Fibroblast of the aortic adventitia (primary cell): Measurements from ENCODE around the gene RFT1. TPM values are rescaled to one million over a fixed set of nuclear protein-coding genes. Genes with fewer than 3 reads are reported as not detected.
A peak's percentile ranks its signal among the peaks of the same experiment; 100 is the strongest.

Experiments
- DNase-seq: peaks from one replicate; pipeline ENCODE4 v3.0.0-alpha.2; 2010; ENCODE audit warnings: low read depth
- H3K4me3 ChIP-seq: 2 replicates; pipeline ENCODE4 v1.5.1; 2011; ENCODE audit warnings: low read depth, mild to moderate bottlenecking, control low read depth, low read length, moderate library complexity
- total RNA-seq: library from RNA; depleted of rRNA; stranded (reverse); fragments of >200 nt; gene quantifications from 2 replicates; pipeline ENCODE4 v1.2.3, GENCODE V29; 2012; ENCODE audit warnings: low replicate concordance
- TF ChIP-seq, protein P1 (sequence below): IDR thresholded peaks from 2 replicates; pipeline ENCODE4 v1.5.1; 2011; ENCODE audit warnings: mild to moderate bottlenecking, low read length, control low read depth, inconsistent platforms; ENCODE audit not compliant: insufficient read depth

Gene RFT1
- total RNA-seq, 1 donor, result 15.4 TPM

DNA sequence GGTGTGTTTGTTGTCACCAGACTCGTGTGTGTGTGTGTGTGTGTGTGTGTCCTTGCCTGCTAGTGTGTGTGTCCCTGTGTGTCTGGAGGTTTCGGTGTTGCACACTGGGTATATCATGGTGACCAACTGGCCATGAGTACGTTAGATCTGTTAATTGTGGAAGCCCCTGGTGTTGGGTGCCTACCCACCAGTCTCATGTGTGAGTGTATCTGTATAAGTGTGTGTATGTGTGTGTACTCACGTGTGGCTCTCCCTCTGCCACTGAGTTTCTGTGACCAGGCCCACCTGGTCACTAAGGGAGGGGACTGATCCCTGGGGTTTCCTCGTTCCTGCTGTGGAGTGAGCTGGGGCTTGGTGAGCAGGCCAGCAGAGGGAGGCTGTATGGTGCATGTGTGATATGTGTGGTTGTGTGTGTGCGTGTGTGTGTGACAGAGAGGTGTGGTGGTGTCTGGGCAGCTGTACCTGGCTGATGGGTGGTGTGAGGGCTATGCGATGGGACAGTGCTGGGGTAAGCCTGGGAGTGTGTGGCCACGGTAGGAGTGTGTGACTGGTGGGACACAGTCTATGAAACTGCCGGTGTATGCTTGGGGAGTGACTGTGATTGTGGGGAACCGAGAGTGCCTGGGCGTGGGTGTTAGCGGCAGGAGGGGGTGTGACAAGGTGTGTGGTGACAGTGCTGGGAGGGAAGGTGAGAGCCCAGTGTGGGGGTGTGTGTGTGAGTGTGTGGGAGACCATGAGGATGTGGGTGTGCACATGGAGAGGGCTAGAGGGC, 32.6 kb upstream of the RFT1 start:
- DNase-seq, result peak; percentile 4

GRCh38 chr3:53161820-53162671, 31.8 kb upstream of the RFT1 start:
- peak; percentile 16 for DNase-seq
- H3K4me3 ChIP-seq, result peak overlapping the region; percentile 83
- TF ChIP-seq, protein P1, sequence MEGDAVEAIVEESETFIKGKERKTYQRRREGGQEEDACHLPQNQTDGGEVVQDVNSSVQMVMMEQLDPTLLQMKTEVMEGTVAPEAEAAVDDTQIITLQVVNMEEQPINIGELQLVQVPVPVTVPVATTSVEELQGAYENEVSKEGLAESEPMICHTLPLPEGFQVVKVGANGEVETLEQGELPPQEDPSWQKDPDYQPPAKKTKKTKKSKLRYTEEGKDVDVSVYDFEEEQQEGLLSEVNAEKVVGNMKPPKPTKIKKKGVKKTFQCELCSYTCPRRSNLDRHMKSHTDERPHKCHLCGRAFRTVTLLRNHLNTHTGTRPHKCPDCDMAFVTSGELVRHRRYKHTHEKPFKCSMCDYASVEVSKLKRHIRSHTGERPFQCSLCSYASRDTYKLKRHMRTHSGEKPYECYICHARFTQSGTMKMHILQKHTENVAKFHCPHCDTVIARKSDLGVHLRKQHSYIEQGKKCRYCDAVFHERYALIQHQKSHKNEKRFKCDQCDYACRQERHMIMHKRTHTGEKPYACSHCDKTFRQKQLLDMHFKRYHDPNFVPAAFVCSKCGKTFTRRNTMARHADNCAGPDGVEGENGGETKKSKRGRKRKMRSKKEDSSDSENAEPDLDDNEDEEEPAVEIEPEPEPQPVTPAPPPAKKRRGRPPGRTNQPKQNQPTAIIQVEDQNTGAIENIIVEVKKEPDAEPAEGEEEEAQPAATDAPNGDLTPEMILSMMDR, result no peak

More for the DNA sequence above, 32.6 kb upstream of the RFT1 start:
- TF ChIP-seq, protein P1, result no peak
- peak overlapping the region; percentile 83 for H3K4me3 ChIP-seq

DNA sequence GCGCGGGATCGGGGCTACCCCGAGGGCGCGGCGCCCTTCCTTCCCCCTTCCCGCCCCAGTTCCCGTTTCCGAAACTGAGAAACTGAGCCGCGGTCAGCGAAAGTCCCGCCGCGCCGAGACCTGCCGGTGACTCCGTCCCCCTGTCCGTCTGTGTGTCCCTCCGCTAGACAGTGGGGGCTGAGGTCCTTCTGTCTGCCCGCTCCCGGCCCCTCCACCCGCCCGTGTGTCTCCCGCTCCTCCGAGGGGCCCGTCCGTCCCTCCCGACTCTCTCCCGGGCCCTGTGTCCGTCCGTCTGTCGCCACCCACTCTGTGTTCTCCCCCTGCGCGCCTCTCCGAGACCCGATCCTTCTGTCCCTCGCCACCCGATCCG, 31.2 kb upstream of the RFT1 start:
- no peak for DNase-seq
- peak overlapping the region; percentile 83 for H3K4me3 ChIP-seq
- TF ChIP-seq, protein P1, result no peak

GRCh38 chr3:53160660-53161449, 30.6 kb upstream of the RFT1 start, which contains the start of gene PRKCD:
PRKCD (plus strand) TSS chr3:53161209; CDS start chr3:53178423, 17,214 bp downstream.
- peak; percentile 90 for DNase-seq
- TF ChIP-seq, protein P1, result peak; percentile 70
- H3K4me3 ChIP-seq, result peak within 1 kb of the TSS; percentile 83

DNA sequence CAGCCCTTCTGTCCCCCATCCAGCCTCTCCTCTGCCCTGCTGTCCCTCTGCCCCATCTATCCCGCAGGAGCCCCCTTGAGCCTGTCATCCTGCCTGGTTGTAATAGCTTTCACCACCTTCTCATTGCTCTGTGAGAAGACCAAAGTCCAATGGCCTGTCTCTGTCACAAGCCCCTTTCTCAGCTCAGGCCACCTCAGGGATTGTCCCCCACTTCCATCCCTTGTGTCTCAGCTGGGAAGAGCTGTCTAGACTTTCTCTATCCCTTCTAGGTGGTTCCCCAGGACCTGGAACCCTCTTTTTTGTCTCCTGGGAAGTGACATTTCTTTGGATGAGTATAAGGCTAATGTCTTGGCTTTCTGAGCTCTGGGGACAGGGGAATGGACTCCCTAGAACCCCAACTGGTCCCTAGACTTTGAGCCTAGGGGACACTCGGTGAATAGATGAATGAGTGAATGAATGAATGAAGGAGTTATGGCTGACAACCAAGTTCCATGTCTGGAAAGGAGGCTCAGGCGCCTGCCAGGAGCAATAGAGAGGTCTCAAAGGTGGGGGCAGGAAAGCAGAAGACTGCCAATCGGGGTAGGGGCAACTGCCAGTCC, 29.9 kb upstream of the RFT1 start:
- TF ChIP-seq, protein P1, result no peak

More for the DNA sequence above, 29.9 kb upstream of the RFT1 start:
- peak overlapping the region; percentile 83 for H3K4me3 ChIP-seq
- no peak for DNase-seq
